ENCODE measurements around the gene PBX2.
A peak's percentile ranks its signal among the peaks of the same experiment; 100 is the strongest.
"Not testable (repeated sequence)": the region's sequence is repeated elsewhere in the genome, so short reads cannot be mapped to it uniquely, and the experiment has no call there.

The PBX2 gene

DNA sequence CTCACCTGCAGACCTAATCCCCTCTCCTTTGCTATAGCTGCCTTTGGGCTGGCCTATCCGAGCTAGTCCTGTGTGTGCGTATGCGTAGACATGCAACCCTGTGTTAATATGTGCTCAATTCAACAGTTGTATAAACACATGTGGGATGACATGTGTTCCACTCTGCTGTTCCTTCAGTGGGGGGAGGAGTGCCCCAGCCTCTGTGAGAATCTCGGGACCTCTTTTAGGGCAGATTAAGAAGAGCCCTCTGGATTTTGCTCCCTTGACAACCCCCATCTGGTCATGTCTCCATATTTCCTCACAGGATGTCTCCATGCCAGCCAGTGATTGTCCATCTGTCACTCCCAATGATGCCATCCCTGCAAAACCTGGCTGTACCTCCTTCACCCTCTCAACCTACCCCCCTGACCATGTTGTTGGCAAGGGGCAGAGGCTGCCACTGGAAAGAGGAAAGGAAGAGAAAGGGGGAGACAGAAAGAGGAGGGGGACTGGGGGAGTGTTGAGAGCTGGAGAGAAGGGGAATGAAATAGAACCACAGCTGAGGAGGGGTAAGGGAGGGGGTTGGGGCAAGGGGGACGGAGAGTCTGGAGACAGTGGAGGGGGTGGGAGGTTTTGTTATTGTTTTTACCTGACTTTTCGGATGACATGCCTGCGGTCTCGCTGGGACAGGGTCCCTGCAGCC is 38.7 kb downstream of the PBX2 start:
- DNase-seq (ENCODE audit: low read depth) = no peak

DNA sequence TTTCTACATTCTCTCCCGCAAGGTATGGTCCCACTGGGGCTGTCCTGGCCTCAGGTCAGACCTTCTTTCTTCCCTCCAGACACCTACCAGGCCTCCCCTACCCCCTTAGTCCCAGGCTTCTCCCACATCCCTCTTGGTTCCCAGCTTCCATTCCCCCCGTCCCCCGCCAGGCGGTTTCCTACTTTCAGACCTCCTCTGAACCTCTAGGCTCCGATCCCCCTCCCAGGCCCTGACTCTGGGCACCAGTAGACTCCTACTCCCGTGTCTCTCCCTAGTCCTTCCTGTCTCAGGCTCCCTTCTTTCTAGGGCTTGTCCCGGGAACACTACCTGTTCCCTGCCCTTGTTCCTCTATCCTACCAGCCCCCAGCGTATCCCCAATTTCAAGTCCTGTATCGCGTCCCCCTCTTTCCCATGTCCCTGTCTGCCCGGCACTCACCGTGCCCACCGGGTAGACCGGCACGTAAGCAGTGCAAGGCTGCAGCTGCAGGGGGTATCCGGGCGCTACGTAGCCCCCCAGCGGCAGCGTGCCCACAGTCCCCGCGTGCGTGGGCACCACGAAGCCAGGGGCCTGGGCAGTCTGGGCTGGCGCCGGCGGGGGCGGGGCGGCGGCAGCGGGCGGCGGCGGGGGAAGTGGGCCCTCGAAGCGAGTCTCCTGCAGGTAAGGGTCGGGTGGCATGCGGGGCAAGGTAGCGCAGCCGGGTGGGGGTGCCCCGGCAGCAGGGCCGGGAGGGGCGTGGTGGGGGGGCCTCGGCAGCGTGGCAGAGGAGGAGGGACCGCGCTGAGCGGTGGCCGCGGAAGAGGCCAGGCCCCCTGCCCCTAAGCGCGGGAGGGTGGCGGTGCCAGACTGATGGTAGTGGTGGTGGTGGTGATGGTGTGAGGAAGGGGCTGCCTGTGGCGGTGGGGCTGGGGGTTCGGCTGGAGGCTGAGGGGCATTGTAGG is 39.8 kb downstream of the PBX2 start:
- DNase-seq (ENCODE audit: low read depth) = no peak

GRCh38 chr6:32149092-32149755 is 40.8 kb downstream of the PBX2 start:
- DNase-seq (ENCODE audit: low read depth) = no peak

- peak; percentile 68 for DNase-seq (ENCODE audit: low read depth)
Observed at GRCh38 chr6:32148289-32149091, 41.5 kb downstream of the PBX2 start.

GRCh38 chr6:32147401-32148132 is 42.4 kb downstream of the PBX2 start:
- DNase-seq (ENCODE audit: low read depth) = no peak

DNA sequence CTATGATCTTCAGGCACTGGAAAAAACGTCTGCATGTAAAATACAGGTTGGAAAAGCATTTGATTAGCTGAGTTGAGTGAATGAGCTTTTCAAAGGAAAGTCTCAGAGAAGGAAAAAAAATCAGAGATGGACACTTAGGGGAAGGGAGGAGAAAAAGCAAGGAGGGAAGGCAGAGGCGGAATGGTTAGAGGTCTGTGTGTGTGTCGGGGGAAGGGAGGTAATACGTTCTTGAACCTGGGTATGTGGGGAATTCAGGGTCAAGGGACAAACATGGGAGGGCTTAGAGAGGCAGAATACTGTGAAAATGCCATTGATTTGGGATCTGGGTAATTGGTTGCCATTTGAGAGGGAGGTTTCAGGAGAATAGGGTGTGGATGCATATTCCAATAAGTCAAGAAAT is 43.3 kb downstream of the PBX2 start:
- DNase-seq (ENCODE audit: low read depth) = no peak

DNA sequence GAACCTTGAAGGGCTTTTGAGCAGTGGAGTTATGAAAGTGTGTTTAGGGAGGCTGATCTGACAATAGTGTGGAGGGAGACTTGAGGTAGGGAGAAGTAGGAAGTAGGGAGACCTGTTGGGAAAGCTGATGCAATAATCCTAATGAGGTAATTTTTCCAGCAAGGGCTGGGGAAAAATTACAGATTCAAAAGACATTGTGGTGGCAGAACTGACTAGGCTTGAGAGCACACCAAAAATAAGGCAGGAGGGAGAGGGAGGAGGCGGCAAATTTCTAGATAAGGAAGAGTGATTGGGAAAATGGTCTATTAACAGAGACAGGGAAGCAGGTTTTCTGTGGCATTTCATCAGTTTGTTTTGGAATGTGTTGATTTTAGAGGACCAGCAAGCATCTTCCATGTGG is 43.7 kb downstream of the PBX2 start:
- DNase-seq (ENCODE audit: low read depth) = no peak

DNA sequence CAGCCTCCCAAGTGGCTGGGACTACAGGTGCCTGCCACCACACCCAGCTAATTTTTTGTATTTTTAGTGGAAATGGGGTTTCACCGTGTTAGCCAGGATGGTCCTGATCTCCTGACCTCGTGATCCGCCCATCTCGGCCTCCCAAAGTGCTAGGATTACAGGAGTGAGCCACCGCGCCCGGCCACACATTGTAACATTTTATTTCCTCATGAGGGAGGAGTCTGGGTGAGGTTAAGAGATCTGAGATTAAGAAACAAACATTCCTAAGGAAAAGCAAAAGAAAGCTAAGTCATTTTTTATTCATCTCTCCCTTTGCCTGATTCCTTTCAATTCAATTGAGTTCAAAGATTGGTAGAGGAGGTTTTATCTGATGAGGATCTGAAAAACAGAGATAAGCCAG is 45.8 kb downstream of the PBX2 start:
- not testable (repeated sequence) for DNase-seq (ENCODE audit: low read depth)

GRCh38 chr6:32140420-32141046 is 49.5 kb downstream of the PBX2 start:
- no peak for DNase-seq (ENCODE audit: low read depth)

DNA sequence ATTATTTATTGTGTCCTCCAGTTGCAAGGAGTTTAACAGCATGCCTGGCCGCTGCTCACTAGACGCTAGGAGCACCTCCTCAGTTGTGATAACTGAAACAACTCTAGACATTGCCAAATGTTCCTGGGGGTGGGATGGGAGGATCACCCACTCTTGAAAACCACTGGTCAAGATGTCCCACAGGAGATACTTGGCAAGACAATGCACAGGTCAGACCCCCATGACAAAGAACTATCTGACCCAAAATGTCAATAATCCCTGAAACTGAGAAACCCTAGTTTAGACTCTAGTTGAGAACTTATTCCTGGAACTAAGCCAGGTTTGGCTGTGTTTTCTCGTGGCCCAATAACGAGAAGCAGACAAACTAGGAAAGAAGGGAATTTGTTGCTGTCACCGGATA is 50.4 kb downstream of the PBX2 start:
- no peak for DNase-seq (ENCODE audit: low read depth)

GRCh38 chr6:32137454-32137853 is 52.5 kb downstream of the PBX2 start:
- DNase-seq (ENCODE audit: low read depth) = no peak

Measured in activated T-cell treated with anti-CD3 and anti-CD28 coated beads for 48 hours (primary cell).